Gastrocnemius medialis (tissue), 4 donors: ENCODE measurements around the gene TGM5. TPM values are rescaled to one million over a fixed set of nuclear protein-coding genes. Genes with fewer than 3 reads are reported as not detected.

Experiments used
- ATAC-seq, 2 donors: fragments of 150-250 bp; one replicate each; pipeline ENCODE4 v1.9.1; 2016
- DNase-seq, 2 donors: peaks; one replicate each; pipeline ENCODE4 v3.0.0-alpha.2; 2019
- H3K27ac ChIP-seq, 4 donors: fragments of 200-600 bp; sonication (generic); 1 replicate in 1 of 4; 2 replicates in 3 of 4; pipeline ENCODE4 v1.5.1; 2016 to 2018; ENCODE audit warnings: mild to moderate bottlenecking in 2 of 4, moderate library complexity in 1 of 4
- H3K27me3 ChIP-seq, 3 donors: fragments of 200-600 bp; sonication (generic) in 2 of 3; 1 replicate in 1 of 3; 2 replicates in 2 of 3; pipeline versions ENCODE4 v1.5.1 to v1.6.0; 2016 to 2019; ENCODE audit warnings: mild to moderate bottlenecking in 1 of 3, moderate library complexity in 1 of 3
- H3K36me3 ChIP-seq, 2 donors: fragments of 200-600 bp; sonication (generic) in 1 of 2; one replicate each; pipeline ENCODE4 v1.5.1; 2017 to 2018
- H3K4me1 ChIP-seq, 2 donors: fragments of 200-600 bp; sonication (generic) in 1 of 2; one replicate each; pipeline ENCODE4 v1.5.1; 2016 to 2017; ENCODE audit warnings: mild to moderate bottlenecking in 2 of 2
- H3K4me3 ChIP-seq, 4 donors: fragments of 200-600 bp; sonication (generic) in 3 of 4; 1 replicate in 1 of 4; 2 replicates in 3 of 4; pipeline ENCODE4 v1.5.1; 2016 to 2019; ENCODE audit warnings: mild to moderate bottlenecking in 2 of 4
- H3K9me3 ChIP-seq, 3 donors: fragments of 200-600 bp; sonication (generic) in 2 of 3; 1 replicate in 1 of 3; 2 replicates in 2 of 3; pipeline ENCODE4 v1.5.1; 2016 to 2019
- CTCF ChIP-seq, 5 experiments: fragments of 450-650 bp in 3 of 5; fragments of 200-600 bp in 2 of 5; sonication (generic) in 2 of 5; IDR thresholded peaks in 4 of 5; conservative IDR thresholded peaks in 1 of 5; 1 replicate in 4 of 5; 2 replicates in 1 of 5; pipeline ENCODE4 v1.5.1; 2016 to 2019; ENCODE audit warnings: antibody characterized with exemption in 5 of 5, mild to moderate bottlenecking in 3 of 5, moderate library complexity in 3 of 5
- POLR2A ChIP-seq, 2 donors: fragments of 450-650 bp; IDR thresholded peaks; one replicate each; pipeline ENCODE4 v1.6.1; 2017; ENCODE audit warnings: antibody characterized with exemption in 2 of 2, mild to moderate bottlenecking in 2 of 2, moderate library complexity in 2 of 2
- in situ Hi-C, 4 donors: fragments of 200-750 bp; cut with MboI; loops; one replicate each; pipeline versions ENCODE4 v1.15.0 to v1.8.0; 2017; ENCODE audit warnings: low sequenced_read_pairs in 4 of 4
- intact Hi-C: fragments of 100-400 bp; cut with DNase I; formaldehyde crosslinking; loops from one replicate; pipeline ENCODE4 v1.15.1; 2023; ENCODE audit warnings: low total_unique reads
- total RNA-seq, 4 donors: library from RNA; depleted of rRNA; stranded (reverse); fragments of >200 nt; gene quantifications; one replicate each; pipeline versions ENCODE4 v1.1.0 to v1.2.3, GENCODE V29; 2016

The TGM5 gene
- total RNA-seq, 4 donors from 2014 or later: 1.4 TPM; not detected in 3

GRCh38 chr15:43213466-43213865 lies 53.3 kb downstream of the TGM5 start:
- DNase-seq: no peak
- no peaks in the 10 kb centered on the region for H3K9me3 ChIP-seq
- no peak for TF ChIP-seq CTCF (IDR thresholded peaks at IDR 0.05 in 4 of 5, conservative IDR thresholded peaks at IDR 0.05 in 1 of 5)
- no peaks in the 10 kb centered on the region for H3K36me3 ChIP-seq
- no peak overlapping the region for H3K4me3 ChIP-seq
- H3K27ac ChIP-seq: no peak overlapping the region
- intact Hi-C loops (no loop called here), in situ Hi-C loops (no loop called here)
- ATAC-seq: no peak
- H3K27me3 ChIP-seq: no peaks in the 10 kb centered on the region
- H3K4me1 ChIP-seq: no peaks in the 10 kb centered on the region

- H3K9me3 ChIP-seq: no peaks in the 10 kb centered on the region
- H3K27me3 ChIP-seq: no peaks in the 10 kb centered on the region
- ATAC-seq (no peak), DNase-seq (no peak)
- no peak overlapping the region for H3K27ac ChIP-seq
- no peaks in the 10 kb centered on the region for H3K4me1 ChIP-seq
- in situ Hi-C loops (no loop called here), intact Hi-C loops (no loop called here)
- H3K36me3 ChIP-seq: no peaks in the 10 kb centered on the region
- no peak for TF ChIP-seq POLR2A (IDR thresholded peaks at IDR 0.05)
- TF ChIP-seq CTCF (IDR thresholded peaks at IDR 0.05 in 4 of 5, conservative IDR thresholded peaks at IDR 0.05 in 1 of 5): no peak
- H3K4me3 ChIP-seq: no peak overlapping the region
Measured at GRCh38 chr15:43212951-43213350, 53.8 kb downstream of the TGM5 start.

- Histone ChIP-seq H3K4me1 (no peaks in the 10 kb centered on the region), H3K9me3 (no peaks in the 10 kb centered on the region), H3K36me3 (no peaks in the 10 kb centered on the region), H3K27me3 (no peaks in the 10 kb centered on the region), H3K27ac (no peak overlapping the region), H3K4me3 (no peak overlapping the region)
- DNase-seq (no peak), ATAC-seq (no peak)
- intact Hi-C loops: no loop called here
- in situ Hi-C loops: no loop called here
- TF ChIP-seq CTCF (IDR thresholded peaks at IDR 0.05 in 4 of 5, conservative IDR thresholded peaks at IDR 0.05 in 1 of 5): no peak
- no peak for TF ChIP-seq POLR2A (IDR thresholded peaks at IDR 0.05)
Measured at GRCh38 chr15:43212299-43212698, 54.4 kb downstream of the TGM5 start.

- DNase-seq (no peak), ATAC-seq (no peak)
- Histone ChIP-seq H3K4me3 (no peak overlapping the region), H3K36me3 (no peaks in the 10 kb centered on the region), H3K4me1 (no peaks in the 10 kb centered on the region), H3K27ac (no peak overlapping the region), H3K9me3 (no peaks in the 10 kb centered on the region), H3K27me3 (no peaks in the 10 kb centered on the region)
- intact Hi-C loops: no loop called here
- TF ChIP-seq POLR2A (IDR thresholded peaks at IDR 0.05) (no peak), CTCF (IDR thresholded peaks at IDR 0.05 in 4 of 5, conservative IDR thresholded peaks at IDR 0.05 in 1 of 5) (no peak)
- in situ Hi-C loops: no loop called here
Measured at GRCh38 chr15:43211224-43211735, 55.4 kb downstream of the TGM5 start.

- Histone ChIP-seq H3K4me1 (no peaks in the 10 kb centered on the region), H3K27ac (no peak overlapping the region), H3K9me3 (no peaks in the 10 kb centered on the region), H3K4me3 (no peak overlapping the region), H3K27me3 (no peaks in the 10 kb centered on the region), H3K36me3 (no peaks in the 10 kb centered on the region)
- intact Hi-C loops (no loop called here), in situ Hi-C loops (no loop called here)
- DNase-seq (no peak), ATAC-seq (no peak)
- TF ChIP-seq CTCF (IDR thresholded peaks at IDR 0.05 in 4 of 5, conservative IDR thresholded peaks at IDR 0.05 in 1 of 5) (no peak), POLR2A (IDR thresholded peaks at IDR 0.05) (no peak)
Measured at GRCh38 chr15:43210807-43211206, 55.9 kb downstream of the TGM5 start.
